ENCODE measurements around the gene ZDHHC13.

DNA sequence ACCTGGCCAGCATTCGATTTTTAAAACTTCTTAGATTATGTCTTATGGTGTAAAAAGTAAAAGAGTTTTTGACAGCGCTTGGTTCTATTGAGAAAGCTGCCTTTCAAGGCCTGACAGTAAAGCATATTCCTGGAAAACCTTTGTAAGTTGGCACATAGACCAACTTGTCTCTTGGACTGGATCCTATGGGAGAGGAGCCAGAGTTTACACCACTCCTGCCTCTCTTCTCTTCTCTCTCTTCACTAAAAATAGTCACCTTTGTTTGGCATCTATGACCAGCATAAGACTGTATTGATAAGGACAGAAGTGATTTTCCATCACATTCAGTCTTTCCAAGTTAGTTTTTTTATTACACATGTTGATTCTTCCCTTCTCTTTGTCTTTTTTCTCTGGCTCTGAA is 51.1 kb downstream of the ZDHHC13 start:
- TF ChIP-seq, protein P1, sequence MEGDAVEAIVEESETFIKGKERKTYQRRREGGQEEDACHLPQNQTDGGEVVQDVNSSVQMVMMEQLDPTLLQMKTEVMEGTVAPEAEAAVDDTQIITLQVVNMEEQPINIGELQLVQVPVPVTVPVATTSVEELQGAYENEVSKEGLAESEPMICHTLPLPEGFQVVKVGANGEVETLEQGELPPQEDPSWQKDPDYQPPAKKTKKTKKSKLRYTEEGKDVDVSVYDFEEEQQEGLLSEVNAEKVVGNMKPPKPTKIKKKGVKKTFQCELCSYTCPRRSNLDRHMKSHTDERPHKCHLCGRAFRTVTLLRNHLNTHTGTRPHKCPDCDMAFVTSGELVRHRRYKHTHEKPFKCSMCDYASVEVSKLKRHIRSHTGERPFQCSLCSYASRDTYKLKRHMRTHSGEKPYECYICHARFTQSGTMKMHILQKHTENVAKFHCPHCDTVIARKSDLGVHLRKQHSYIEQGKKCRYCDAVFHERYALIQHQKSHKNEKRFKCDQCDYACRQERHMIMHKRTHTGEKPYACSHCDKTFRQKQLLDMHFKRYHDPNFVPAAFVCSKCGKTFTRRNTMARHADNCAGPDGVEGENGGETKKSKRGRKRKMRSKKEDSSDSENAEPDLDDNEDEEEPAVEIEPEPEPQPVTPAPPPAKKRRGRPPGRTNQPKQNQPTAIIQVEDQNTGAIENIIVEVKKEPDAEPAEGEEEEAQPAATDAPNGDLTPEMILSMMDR (conservative IDR thresholded peaks at IDR 0.05): no peak
- TF ChIP-seq EZH2 (IDR thresholded peaks at IDR 0.05; ENCODE audit: low read depth): no peak

Measured in PC-9 (cell line).